Osteocyte (in vitro differentiated cells): ENCODE results near the gene SDCBP2. TPM values are rescaled to one million over a fixed set of nuclear protein-coding genes. Genes with fewer than 3 reads are reported as not detected.

ENCODE experiments used
- DNase-seq: peaks from one replicate; pipeline ENCODE4 v3.0.0; 2021; ENCODE audit warnings: mixed read lengths; ENCODE audit not compliant: unreplicated experiment; ENCODE audit errors: extremely low spot score
- H3K27ac Mint-ChIP-seq: one replicate; pipeline ENCODE4 v1.8.0; 2021; ENCODE audit warnings: mild to moderate bottlenecking, mixed read lengths; ENCODE audit not compliant: unreplicated experiment
- H3K27me3 Mint-ChIP-seq: one replicate; pipeline ENCODE4 v1.8.0; 2021; ENCODE audit warnings: mixed read lengths; ENCODE audit not compliant: unreplicated experiment
- H3K36me3 Mint-ChIP-seq: one replicate; pipeline ENCODE4 v1.8.0; 2021; ENCODE audit warnings: mixed read lengths; ENCODE audit not compliant: unreplicated experiment
- H3K4me1 Mint-ChIP-seq: one replicate; pipeline ENCODE4 v1.8.0; 2021; ENCODE audit warnings: mixed read lengths; ENCODE audit not compliant: unreplicated experiment
- H3K4me3 Mint-ChIP-seq: one replicate; pipeline ENCODE4 v1.8.0; 2021; ENCODE audit warnings: mild to moderate bottlenecking, moderate library complexity, mixed read lengths; ENCODE audit not compliant: unreplicated experiment
- H3K9me3 Mint-ChIP-seq: one replicate; pipeline ENCODE4 v1.8.0; 2021; ENCODE audit warnings: mixed read lengths; ENCODE audit not compliant: unreplicated experiment
- total RNA-seq: library from RNA; stranded (reverse); gene quantifications from 2 replicates; pipeline ENCODE4 v1.2.1, GENCODE V29; 2021
- TF ChIP-seq, protein P1 (sequence below): fragments of 200-600 bp; sonication (generic); IDR thresholded peaks from 2 replicates; pipeline ENCODE4 v1.5.0; 2021; ENCODE audit warnings: antibody characterized with exemption, mild to moderate bottlenecking, moderate library complexity

SDCBP2 gene
- total RNA-seq, 1 donor from 2014 or later = 0.97 TPM

DNA sequence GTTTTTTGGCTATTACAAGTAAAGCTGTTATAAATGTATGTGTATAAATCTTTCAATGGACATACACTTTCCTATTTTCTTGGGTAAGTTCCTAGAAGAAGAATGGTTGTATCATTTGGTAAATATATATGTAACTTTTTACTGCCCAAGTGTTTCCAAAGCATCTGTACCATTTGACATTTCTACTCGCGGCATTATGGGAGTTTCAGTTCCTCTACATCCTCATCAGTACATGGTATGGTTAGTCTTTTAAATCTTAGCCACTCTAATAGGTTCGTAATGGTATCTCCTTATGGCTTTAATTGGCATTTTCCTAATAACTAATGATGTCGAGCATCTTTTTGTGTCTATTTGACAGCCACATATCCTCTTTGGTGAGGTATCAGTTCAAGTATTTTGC, 49.9 kb downstream of the SDCBP2 start:
- no peak overlapping the region for H3K4me3 Mint-ChIP-seq
- H3K27me3 Mint-ChIP-seq = no peaks in the 10 kb centered on the region
- DNase-seq = no peak
- H3K9me3 Mint-ChIP-seq = no peaks in the 10 kb centered on the region
- H3K4me1 Mint-ChIP-seq = peaks cover 2% of the 10 kb centered on the region
- TF ChIP-seq, protein P1, sequence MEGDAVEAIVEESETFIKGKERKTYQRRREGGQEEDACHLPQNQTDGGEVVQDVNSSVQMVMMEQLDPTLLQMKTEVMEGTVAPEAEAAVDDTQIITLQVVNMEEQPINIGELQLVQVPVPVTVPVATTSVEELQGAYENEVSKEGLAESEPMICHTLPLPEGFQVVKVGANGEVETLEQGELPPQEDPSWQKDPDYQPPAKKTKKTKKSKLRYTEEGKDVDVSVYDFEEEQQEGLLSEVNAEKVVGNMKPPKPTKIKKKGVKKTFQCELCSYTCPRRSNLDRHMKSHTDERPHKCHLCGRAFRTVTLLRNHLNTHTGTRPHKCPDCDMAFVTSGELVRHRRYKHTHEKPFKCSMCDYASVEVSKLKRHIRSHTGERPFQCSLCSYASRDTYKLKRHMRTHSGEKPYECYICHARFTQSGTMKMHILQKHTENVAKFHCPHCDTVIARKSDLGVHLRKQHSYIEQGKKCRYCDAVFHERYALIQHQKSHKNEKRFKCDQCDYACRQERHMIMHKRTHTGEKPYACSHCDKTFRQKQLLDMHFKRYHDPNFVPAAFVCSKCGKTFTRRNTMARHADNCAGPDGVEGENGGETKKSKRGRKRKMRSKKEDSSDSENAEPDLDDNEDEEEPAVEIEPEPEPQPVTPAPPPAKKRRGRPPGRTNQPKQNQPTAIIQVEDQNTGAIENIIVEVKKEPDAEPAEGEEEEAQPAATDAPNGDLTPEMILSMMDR = no peak
- H3K27ac Mint-ChIP-seq = no peak overlapping the region
- no peaks in the 10 kb centered on the region for H3K36me3 Mint-ChIP-seq

DNA sequence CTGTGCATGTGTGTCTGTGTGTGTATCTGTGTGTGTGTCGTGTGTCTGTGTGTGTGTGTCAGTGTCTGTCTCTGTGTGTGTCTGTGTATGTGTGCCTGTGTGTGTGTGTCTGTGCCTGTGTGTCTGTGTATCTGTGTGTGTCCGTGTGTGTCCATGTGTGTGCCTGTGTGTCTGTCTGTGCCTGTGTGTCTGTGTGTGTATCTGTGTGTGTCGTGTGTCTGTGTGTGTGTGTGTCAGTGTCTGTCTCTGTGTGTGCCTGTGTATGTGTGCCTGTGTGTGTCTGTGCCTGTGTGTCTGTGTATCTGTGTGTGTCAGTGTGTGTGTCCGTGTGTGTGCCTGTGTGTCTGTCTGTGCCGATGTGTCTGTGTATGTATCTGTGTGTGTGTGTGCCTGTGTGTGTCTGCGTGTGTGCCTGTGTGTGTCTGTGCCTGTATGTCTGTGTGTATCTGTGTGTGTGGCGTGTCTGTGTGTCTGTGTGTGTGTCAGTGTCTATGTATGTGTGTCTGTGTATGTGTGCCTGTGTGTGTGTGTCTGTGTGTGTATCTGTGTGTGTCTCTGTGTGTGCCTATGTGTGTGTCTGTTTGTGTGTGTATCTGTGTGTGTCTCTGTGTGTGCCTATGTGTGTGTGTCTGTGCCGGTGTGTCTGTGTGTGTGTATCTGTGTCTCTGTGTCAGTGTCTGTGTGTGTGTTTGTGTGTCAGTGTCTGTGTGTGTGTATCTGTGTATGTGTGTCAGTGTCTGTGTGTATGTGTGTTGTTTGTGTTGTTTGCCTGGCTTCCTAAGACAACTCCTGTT, 51.2 kb downstream of the SDCBP2 start:
- H3K9me3 Mint-ChIP-seq = no peaks in the 10 kb centered on the region
- H3K27ac Mint-ChIP-seq = no peak overlapping the region
- no peaks in the 10 kb centered on the region for H3K36me3 Mint-ChIP-seq
- H3K4me3 Mint-ChIP-seq = no peak overlapping the region
- TF ChIP-seq, protein P1 = no peak
- no peaks in the 10 kb centered on the region for H3K27me3 Mint-ChIP-seq
- DNase-seq = peak; percentile 34
- peaks cover 2% of the 10 kb centered on the region for H3K4me1 Mint-ChIP-seq

DNA sequence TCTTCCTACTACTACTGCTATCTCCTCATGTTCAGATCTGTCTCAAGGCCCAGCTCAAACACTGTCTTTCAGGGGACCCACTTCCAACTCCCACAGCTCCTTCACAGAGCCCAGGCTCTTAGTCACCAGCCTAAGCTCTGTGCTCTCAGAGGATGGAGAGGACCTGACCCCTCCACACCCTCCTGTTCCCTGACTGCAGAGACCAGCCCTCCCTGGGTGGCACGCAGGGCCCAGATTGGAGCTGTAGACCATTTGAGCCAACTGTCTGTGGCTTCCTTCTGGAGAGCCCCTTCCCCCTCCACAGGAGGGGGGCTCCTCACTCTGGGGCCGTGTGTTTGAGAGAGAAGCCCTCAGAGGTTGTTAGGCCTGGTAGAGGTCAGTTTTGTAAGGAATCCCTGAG, 53.0 kb downstream of the SDCBP2 start:
- H3K36me3 Mint-ChIP-seq = no peaks in the 10 kb centered on the region
- peak; percentile 73 for DNase-seq
- H3K27ac Mint-ChIP-seq = no peak overlapping the region
- H3K9me3 Mint-ChIP-seq = no peaks in the 10 kb centered on the region
- no peak overlapping the region for H3K4me3 Mint-ChIP-seq
- TF ChIP-seq, protein P1 = no peak
- H3K27me3 Mint-ChIP-seq = no peaks in the 10 kb centered on the region
- peaks cover 2% of the 10 kb centered on the region for H3K4me1 Mint-ChIP-seq

DNA sequence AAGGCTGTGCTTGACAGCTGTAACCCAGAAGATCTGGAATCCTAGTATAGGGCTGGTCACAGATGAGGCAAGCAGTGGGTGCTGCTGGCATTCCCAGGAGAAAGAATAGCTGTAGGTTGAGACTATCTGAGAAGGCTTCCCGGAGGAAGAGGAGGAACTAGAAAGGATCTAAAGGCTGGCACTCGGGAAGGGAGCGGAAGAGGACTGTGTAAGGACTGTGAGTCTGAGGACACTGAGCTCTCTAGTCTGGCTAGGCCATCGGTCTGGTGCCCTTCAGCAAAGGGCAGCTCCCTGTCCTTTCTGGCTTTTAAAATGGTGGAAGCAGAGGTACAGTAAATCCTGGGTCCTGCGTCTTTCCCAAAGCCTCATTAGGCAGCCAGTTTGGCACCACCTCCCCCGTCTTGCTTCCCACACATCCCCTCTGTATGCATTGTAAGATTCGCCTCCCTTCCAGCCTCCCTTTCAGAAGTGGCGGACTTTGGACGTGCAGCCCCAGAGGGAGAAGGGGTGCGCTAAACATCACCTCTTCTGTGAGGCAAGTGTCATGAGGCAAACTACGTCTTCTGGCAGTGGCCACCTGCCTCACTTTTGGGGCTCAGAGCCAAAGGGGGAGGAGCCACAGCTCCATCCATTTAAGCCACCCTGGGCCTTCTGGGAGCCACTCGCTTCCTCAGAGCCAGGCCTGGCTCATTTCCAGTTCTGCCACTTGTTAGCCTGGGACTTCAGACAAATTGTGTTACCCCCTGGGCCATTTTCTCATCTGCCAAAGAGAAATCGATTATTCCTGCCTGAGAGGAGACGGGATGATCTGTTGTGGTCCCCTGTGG, 54.2 kb downstream of the SDCBP2 start:
- Mint-ChIP-seq H3K4me1 (no peaks in the 10 kb centered on the region), H3K9me3 (no peaks in the 10 kb centered on the region), H3K36me3 (no peaks in the 10 kb centered on the region), H3K4me3 (no peak overlapping the region), H3K27ac (no peak overlapping the region), H3K27me3 (no peaks in the 10 kb centered on the region)
- DNase-seq = peak; percentile 72
- TF ChIP-seq, protein P1 = no peak

DNA sequence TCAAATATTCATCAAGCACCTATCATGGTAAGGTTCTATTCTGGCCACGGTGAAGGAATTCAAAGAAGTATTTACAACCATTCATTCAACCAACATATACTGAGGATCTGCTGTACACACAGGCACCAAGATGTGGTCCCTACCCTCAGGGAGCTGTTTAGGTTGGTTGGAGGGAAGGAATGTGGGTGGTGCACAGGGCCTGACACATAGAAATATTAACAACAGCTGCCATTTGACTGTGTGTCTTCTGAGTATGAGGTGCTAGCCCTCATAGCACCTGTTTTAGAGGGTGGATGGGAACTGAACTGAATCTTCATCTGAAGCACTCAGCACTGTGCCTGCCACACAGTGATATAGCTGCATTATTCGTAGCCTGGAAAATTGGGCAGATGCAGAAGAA, 55.6 kb downstream of the SDCBP2 start:
- no peaks in the 10 kb centered on the region for H3K4me1 Mint-ChIP-seq
- H3K27me3 Mint-ChIP-seq = no peaks in the 10 kb centered on the region
- no peak overlapping the region for H3K27ac Mint-ChIP-seq
- TF ChIP-seq, protein P1 = no peak
- H3K4me3 Mint-ChIP-seq = no peak overlapping the region
- no peak for DNase-seq
- no peaks in the 10 kb centered on the region for H3K36me3 Mint-ChIP-seq
- H3K9me3 Mint-ChIP-seq = no peaks in the 10 kb centered on the region
